ENCODE results near the gene TBC1D3I. TPM values are rescaled to one million over a fixed set of nuclear protein-coding genes. Genes with fewer than 3 reads are reported as not detected.
A peak's percentile ranks its signal among the peaks of the same experiment; 100 is the strongest.
"Not testable (repeated sequence)": the region's sequence is repeated elsewhere in the genome, so short reads cannot be mapped to it uniquely, and the experiment has no call there.

The TBC1D3I gene
- 0.71 and 0.96 TPM in 2 replicates for total RNA-seq
- long read RNA-seq = 0 reads

GRCh38 chr17:36264470-36264869 is at the start of gene TBC1D3I:
TBC1D3I (minus strand) TSS chr17:36264570; CDS start chr17:36262985, 1,585 bp downstream.
- not testable (repeated sequence) for DNase-seq (ENCODE audit: low read depth, low spot score); H3K4me3 Mint-ChIP-seq; H3K36me3 Mint-ChIP-seq (ENCODE audit: low read depth); H3K27me3 Mint-ChIP-seq (ENCODE audit: low read depth); H3K27ac Mint-ChIP-seq (ENCODE audit: unreplicated experiment); H3K4me1 Mint-ChIP-seq; H3K9me3 Mint-ChIP-seq

- H3K4me1 Mint-ChIP-seq; H3K27ac Mint-ChIP-seq (ENCODE audit: unreplicated experiment); H3K36me3 Mint-ChIP-seq (ENCODE audit: low read depth); H3K4me3 Mint-ChIP-seq; H3K9me3 Mint-ChIP-seq; DNase-seq (ENCODE audit: low read depth, low spot score); H3K27me3 Mint-ChIP-seq (ENCODE audit: low read depth): not testable (repeated sequence)
These were observed 30.8 kb upstream of the TBC1D3I start for GRCh38 chr17:36295161-36295560.

- H3K36me3 Mint-ChIP-seq (ENCODE audit: low read depth); H3K27me3 Mint-ChIP-seq (ENCODE audit: low read depth); H3K4me1 Mint-ChIP-seq: not testable (repeated sequence)
These were observed 25.7 kb upstream of the TBC1D3I start for GRCh38 chr17:36289965-36290612.

GRCh38 chr17:36284219-36284618 is 19.8 kb upstream of the TBC1D3I start:
- not testable (repeated sequence) for H3K36me3 Mint-ChIP-seq (ENCODE audit: low read depth); H3K27me3 Mint-ChIP-seq (ENCODE audit: low read depth); H3K9me3 Mint-ChIP-seq; H3K27ac Mint-ChIP-seq (ENCODE audit: unreplicated experiment); H3K4me1 Mint-ChIP-seq; H3K4me3 Mint-ChIP-seq; DNase-seq (ENCODE audit: low read depth, low spot score)

More at GRCh38 chr17:36289965-36290612, 25.7 kb upstream of the TBC1D3I start:
- H3K9me3 Mint-ChIP-seq; H3K27ac Mint-ChIP-seq (ENCODE audit: unreplicated experiment); DNase-seq (ENCODE audit: low read depth, low spot score); H3K4me3 Mint-ChIP-seq: not testable (repeated sequence)

GRCh38 chr17:36283256-36283655 is 18.9 kb upstream of the TBC1D3I start:
- not testable (repeated sequence) for H3K27ac Mint-ChIP-seq (ENCODE audit: unreplicated experiment); H3K4me1 Mint-ChIP-seq; H3K4me3 Mint-ChIP-seq; H3K27me3 Mint-ChIP-seq (ENCODE audit: low read depth); DNase-seq (ENCODE audit: low read depth, low spot score); H3K36me3 Mint-ChIP-seq (ENCODE audit: low read depth); H3K9me3 Mint-ChIP-seq

- not testable (repeated sequence) for H3K4me1 Mint-ChIP-seq; H3K27me3 Mint-ChIP-seq (ENCODE audit: low read depth); H3K4me3 Mint-ChIP-seq; H3K9me3 Mint-ChIP-seq; H3K27ac Mint-ChIP-seq (ENCODE audit: unreplicated experiment); H3K36me3 Mint-ChIP-seq (ENCODE audit: low read depth); DNase-seq (ENCODE audit: low read depth, low spot score)
These were observed 22.3 kb downstream of the TBC1D3I start for GRCh38 chr17:36242046-36242445.

- not testable (repeated sequence) for H3K9me3 Mint-ChIP-seq; DNase-seq (ENCODE audit: low read depth, low spot score); H3K27ac Mint-ChIP-seq (ENCODE audit: unreplicated experiment); H3K36me3 Mint-ChIP-seq (ENCODE audit: low read depth); H3K27me3 Mint-ChIP-seq (ENCODE audit: low read depth); H3K4me1 Mint-ChIP-seq; H3K4me3 Mint-ChIP-seq
- peak; percentile 45 for TF ChIP-seq CTCF (conservative IDR thresholded peaks at IDR 0.05)
These were observed 34.7 kb downstream of the TBC1D3I start for GRCh38 chr17:36229644-36230043.

GRCh38 chr17:36222967-36223366 is 41.4 kb downstream of the TBC1D3I start:
- H3K4me3 Mint-ChIP-seq; H3K27me3 Mint-ChIP-seq (ENCODE audit: low read depth); H3K27ac Mint-ChIP-seq (ENCODE audit: unreplicated experiment); H3K4me1 Mint-ChIP-seq; H3K36me3 Mint-ChIP-seq (ENCODE audit: low read depth); DNase-seq (ENCODE audit: low read depth, low spot score): not testable (repeated sequence)
- H3K9me3 Mint-ChIP-seq = peaks cover 11% of the 10 kb centered on the region

- peaks cover 15% of the 10 kb centered on the region for H3K9me3 Mint-ChIP-seq
- not testable (repeated sequence) for DNase-seq (ENCODE audit: low read depth, low spot score); H3K4me1 Mint-ChIP-seq; H3K4me3 Mint-ChIP-seq; H3K27me3 Mint-ChIP-seq (ENCODE audit: low read depth); H3K27ac Mint-ChIP-seq (ENCODE audit: unreplicated experiment); H3K36me3 Mint-ChIP-seq (ENCODE audit: low read depth)
These were observed 42.7 kb downstream of the TBC1D3I start for GRCh38 chr17:36221581-36222100.

GRCh38 chr17:36220737-36221580 is 43.4 kb downstream of the TBC1D3I start:
- not testable (repeated sequence) for H3K36me3 Mint-ChIP-seq (ENCODE audit: low read depth); H3K4me1 Mint-ChIP-seq; H3K27me3 Mint-ChIP-seq (ENCODE audit: low read depth); H3K4me3 Mint-ChIP-seq; H3K27ac Mint-ChIP-seq (ENCODE audit: unreplicated experiment); DNase-seq (ENCODE audit: low read depth, low spot score)
- H3K9me3 Mint-ChIP-seq = peaks cover 15% of the 10 kb centered on the region

- peaks cover 15% of the 10 kb centered on the region for H3K9me3 Mint-ChIP-seq
- not testable (repeated sequence) for DNase-seq (ENCODE audit: low read depth, low spot score); H3K27me3 Mint-ChIP-seq (ENCODE audit: low read depth); H3K27ac Mint-ChIP-seq (ENCODE audit: unreplicated experiment); H3K4me1 Mint-ChIP-seq; H3K4me3 Mint-ChIP-seq; H3K36me3 Mint-ChIP-seq (ENCODE audit: low read depth)
These were observed 44.8 kb downstream of the TBC1D3I start for GRCh38 chr17:36219556-36219955.

- H3K4me1 Mint-ChIP-seq = peaks cover 11% of the 10 kb centered on the region
- H3K27ac Mint-ChIP-seq (ENCODE audit: unreplicated experiment); DNase-seq (ENCODE audit: low read depth, low spot score); H3K4me3 Mint-ChIP-seq; H3K36me3 Mint-ChIP-seq (ENCODE audit: low read depth); H3K27me3 Mint-ChIP-seq (ENCODE audit: low read depth): not testable (repeated sequence)
- H3K9me3 Mint-ChIP-seq = peaks cover 15% of the 10 kb centered on the region
These were observed 48.7 kb downstream of the TBC1D3I start for GRCh38 chr17:36215406-36216308.
